MG63 (cell line): ENCODE measurements around the gene IGSF3. TPM values are rescaled to one million over a fixed set of nuclear protein-coding genes. Genes with fewer than 3 reads are reported as not detected.

ENCODE experiments used
- total RNA-seq: library from RNA; depleted of rRNA; stranded (reverse); fragments of >200 nt; shearing (Covaris generic); gene quantifications from 2 replicates; pipeline ENCODE4 v1.2.3, GENCODE V29; 2014; ENCODE audit warnings: low replicate concordance; rRNA removed

IGSF3 gene
- total RNA-seq, 1 experiment from 2014 or later: 5.0 TPM

Other genes with a start within 250 kb of the IGSF3 start
- 21.9 and 53.0 TPM in 2 replicates for gene CD58, start 96.7 kb downstream of the IGSF3 start, total RNA-seq
- not detected in 2 replicates for gene CD2, start 86.7 kb upstream of the IGSF3 start, total RNA-seq
- 35.6 and 56.6 TPM in 2 replicates for gene PTGFRN, start 242.2 kb upstream of the IGSF3 start, total RNA-seq